Smooth muscle cell (in vitro differentiated cells): ENCODE results near the gene ALAS1. TPM values are rescaled to one million over a fixed set of nuclear protein-coding genes. Genes with fewer than 3 reads are reported as not detected.

Experiments used
- DNase-seq: peaks from one replicate; lab custom pipeline; 2025; ENCODE audit not compliant: unreplicated experiment; lab: John Stamatoyannopoulos, UW
- H2AFZ ChIP-seq: fragments of 200-600 bp; sonication (generic); 2 replicates; pipeline ENCODE4 v1.6.0; 2016; ENCODE audit warnings: antibody characterized with exemption, low read depth, mild to moderate bottlenecking
- H3F3A ChIP-seq: fragments of 200-600 bp; sonication (generic); 2 replicates; pipeline ENCODE4 v1.6.0; 2017; ENCODE audit warnings: antibody characterized with exemption, low read depth
- H3K27ac ChIP-seq: fragments of 200-600 bp; sonication (generic); 2 replicates; pipeline ENCODE4 v1.5.1; 2016; ENCODE audit warnings: low read depth, mild to moderate bottlenecking
- H3K27me3 ChIP-seq: fragments of 200-600 bp; sonication (generic); 2 replicates; pipeline ENCODE4 v1.6.1; 2016; ENCODE audit warnings: low read depth, mild to moderate bottlenecking
- H3K36me3 ChIP-seq: fragments of 200-600 bp; sonication (generic); 2 replicates; pipeline ENCODE4 v1.5.1; 2016; ENCODE audit warnings: low read depth
- H3K4me1 ChIP-seq: fragments of 200-600 bp; sonication (generic); 2 replicates; pipeline ENCODE4 v1.5.1; 2016; ENCODE audit warnings: low read depth
- H3K4me2 ChIP-seq: fragments of 200-600 bp; sonication (generic); 2 replicates; pipeline ENCODE4 v1.6.0; 2016; ENCODE audit warnings: mild to moderate bottlenecking
- H3K4me3 ChIP-seq: fragments of 200-600 bp; sonication (generic); 2 replicates; pipeline ENCODE4 v1.5.1; 2016; ENCODE audit warnings: mild to moderate bottlenecking
- H3K79me2 ChIP-seq: fragments of 200-600 bp; sonication (generic); 2 replicates; pipeline ENCODE4 v1.6.0; 2016; ENCODE audit warnings: low read depth, mild to moderate bottlenecking
- H3K9ac ChIP-seq: fragments of 200-600 bp; sonication (generic); 2 replicates; pipeline ENCODE4 v1.6.0; 2016; ENCODE audit warnings: low read depth
- H3K9me3 ChIP-seq: fragments of 200-600 bp; sonication (generic); replicated peaks from 2 replicates; pipeline ENCODE4 v1.5.1; 2016; ENCODE audit warnings: low read depth
- H4K20me1 ChIP-seq: fragments of 200-600 bp; sonication (generic); 2 replicates; pipeline ENCODE4 v1.6.0; 2016; ENCODE audit warnings: low read depth
- WGBS: methylation state at CpG from one replicate; pipeline ENCODE4 v1.1.7; 2016; ENCODE audit warnings: low lambda C conversion rate; 5-methylcytosine and 5-hydroxymethylcytosine counted together
- polyA plus RNA-seq: library from polyadenylated mRNA; unstranded; fragments of >200 nt; fragmentation: Nextera tagmentation; extraction: Ambion mirVana; gene quantifications from 2 replicates; pipeline ENCODE4 v1.2.1, GENCODE V29; 2016
- total RNA-seq: library from RNA; depleted of rRNA; stranded (reverse); fragments of >200 nt; gene quantifications from 2 replicates; pipeline ENCODE4 v1.2.3, GENCODE V29; 2014
- TF ChIP-seq, protein P1 (sequence below): fragments of 200-600 bp; sonication (generic); IDR thresholded peaks from 2 replicates; pipeline ENCODE4 v1.5.1; 2017; ENCODE audit warnings: borderline replicate concordance, mild to moderate bottlenecking, antibody characterized with exemption; ENCODE audit not compliant: insufficient read depth, poor library complexity, severe bottlenecking

Gene ALAS1
- total and polyA plus RNA-seq, 2 experiments from 2014 or later: 35.7 to 59.4 TPM

DNA sequence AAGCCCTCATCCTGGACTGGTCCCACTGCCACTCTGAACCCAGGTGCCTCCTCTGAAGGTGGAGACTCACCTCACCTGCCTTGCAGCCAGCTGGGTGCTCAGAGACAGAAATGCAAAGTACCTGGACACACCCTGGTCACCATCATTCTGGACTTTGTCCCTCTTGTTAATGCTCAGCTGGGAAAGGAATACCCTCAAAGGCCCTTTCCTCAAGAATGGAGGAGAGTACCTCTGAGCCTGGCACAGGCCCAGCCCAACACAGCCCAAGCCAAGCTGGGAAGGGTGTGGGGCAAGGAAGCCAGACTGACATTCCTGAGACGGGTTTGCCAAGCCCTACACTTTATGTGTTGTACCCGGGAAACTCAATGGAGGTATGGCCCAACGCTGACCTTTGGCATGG lies 983 bp upstream of the ALAS1 start:
- Histone ChIP-seq H3K9ac (no peak overlapping the region), H3F3A (no peaks in the 10 kb centered on the region), H3K4me1 (peaks cover 24% of the 10 kb centered on the region), H2AFZ (no peak overlapping the region), H3K4me2 (no peak overlapping the region), H3K36me3 (no peaks in the 10 kb centered on the region), H3K4me3 (no peak overlapping the region), H3K27me3 (no peaks in the 10 kb centered on the region), H4K20me1 (peaks cover 24% of the 10 kb centered on the region), H3K9me3 (no peaks in the 10 kb centered on the region), H3K27ac (no peak overlapping the region), H3K79me2 (peaks cover 33% of the 10 kb centered on the region)
- 92% methylated on average over 3 of the region's 3 CpGs for WGBS
- DNase-seq: no peak
- TF ChIP-seq, protein P1, sequence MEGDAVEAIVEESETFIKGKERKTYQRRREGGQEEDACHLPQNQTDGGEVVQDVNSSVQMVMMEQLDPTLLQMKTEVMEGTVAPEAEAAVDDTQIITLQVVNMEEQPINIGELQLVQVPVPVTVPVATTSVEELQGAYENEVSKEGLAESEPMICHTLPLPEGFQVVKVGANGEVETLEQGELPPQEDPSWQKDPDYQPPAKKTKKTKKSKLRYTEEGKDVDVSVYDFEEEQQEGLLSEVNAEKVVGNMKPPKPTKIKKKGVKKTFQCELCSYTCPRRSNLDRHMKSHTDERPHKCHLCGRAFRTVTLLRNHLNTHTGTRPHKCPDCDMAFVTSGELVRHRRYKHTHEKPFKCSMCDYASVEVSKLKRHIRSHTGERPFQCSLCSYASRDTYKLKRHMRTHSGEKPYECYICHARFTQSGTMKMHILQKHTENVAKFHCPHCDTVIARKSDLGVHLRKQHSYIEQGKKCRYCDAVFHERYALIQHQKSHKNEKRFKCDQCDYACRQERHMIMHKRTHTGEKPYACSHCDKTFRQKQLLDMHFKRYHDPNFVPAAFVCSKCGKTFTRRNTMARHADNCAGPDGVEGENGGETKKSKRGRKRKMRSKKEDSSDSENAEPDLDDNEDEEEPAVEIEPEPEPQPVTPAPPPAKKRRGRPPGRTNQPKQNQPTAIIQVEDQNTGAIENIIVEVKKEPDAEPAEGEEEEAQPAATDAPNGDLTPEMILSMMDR: no peak

DNA sequence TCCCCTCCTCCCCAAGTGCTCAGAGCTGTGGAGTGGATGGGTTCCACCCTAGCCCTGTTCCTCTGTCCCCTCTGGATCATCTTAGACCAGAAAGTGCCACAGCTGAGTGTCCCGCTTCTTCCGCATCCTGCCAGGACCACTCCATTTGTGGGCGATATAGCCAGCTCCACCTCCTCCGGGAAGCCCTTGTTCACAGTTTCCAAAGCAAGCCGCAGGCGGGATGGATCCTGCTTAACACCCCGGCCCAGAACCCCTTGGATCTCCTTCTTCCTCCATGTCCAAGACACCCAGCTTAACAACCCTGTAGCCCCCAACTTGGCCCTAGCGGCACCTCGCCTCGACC lies 490 bp upstream of the ALAS1 start:
- no peak for DNase-seq
- Histone ChIP-seq H3K27me3 (no peaks in the 10 kb centered on the region), H3K9ac (peak overlapping the region; percentile 93), H2AFZ (peak overlapping the region; percentile 45), H3F3A (no peaks in the 10 kb centered on the region), H4K20me1 (peaks cover 29% of the 10 kb centered on the region), H3K4me3 (peak overlapping the region; percentile 97), H3K4me2 (peak overlapping the region; percentile 99), H3K9me3 (no peaks in the 10 kb centered on the region), H3K36me3 (no peaks in the 10 kb centered on the region), H3K27ac (peak overlapping the region; percentile 29), H3K4me1 (peaks cover 24% of the 10 kb centered on the region), H3K79me2 (peaks cover 33% of the 10 kb centered on the region)
- 57% methylated on average over 10 of the region's 10 CpGs for WGBS
- TF ChIP-seq, protein P1: no peak

DNA sequence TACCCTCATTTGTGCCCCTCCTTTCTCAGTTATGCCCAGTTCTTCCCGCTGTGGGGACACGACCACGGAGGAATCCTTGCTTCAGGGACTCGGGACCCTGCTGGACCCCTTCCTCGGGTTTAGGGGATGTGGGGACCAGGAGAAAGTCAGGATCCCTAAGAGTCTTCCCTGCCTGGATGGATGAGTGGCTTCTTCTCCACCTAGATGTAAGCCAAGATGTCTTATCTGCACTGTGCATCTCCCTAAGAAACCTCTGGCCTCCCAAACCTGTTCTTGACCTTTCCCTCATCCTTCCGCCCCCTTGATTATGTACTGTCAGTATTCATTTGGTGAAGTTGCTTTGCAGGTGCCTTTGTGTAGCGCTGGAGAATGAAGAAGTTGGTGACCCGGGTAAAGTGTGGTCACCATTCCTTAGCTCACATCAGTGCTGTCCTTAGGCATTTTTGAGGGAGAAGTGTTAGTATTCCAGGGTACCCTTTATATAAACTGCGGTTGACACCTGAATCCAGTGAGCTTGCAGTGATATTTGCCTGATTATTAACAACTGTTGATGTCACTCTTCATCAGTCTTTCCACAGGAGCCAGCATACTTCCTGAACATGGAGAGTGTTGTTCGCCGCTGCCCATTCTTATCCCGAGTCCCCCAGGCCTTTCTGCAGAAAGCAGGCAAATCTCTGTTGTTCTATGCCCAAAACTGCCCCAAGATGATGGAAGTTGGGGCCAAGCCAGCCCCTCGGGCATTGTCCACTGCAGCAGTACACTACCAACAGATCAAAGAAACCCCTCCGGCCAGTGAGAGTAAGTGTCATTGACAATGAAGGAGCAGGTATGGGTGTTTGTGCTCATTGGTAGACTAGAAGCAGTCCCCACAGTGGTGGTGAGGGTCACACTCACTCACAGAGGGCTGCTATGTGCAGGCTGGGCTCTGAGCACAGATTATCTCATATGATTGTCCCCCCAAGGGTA lies 966 bp downstream of the ALAS1 start:
- DNase-seq: no peak
- no peaks in the 10 kb centered on the region for H3F3A ChIP-seq
- H3K4me1 ChIP-seq: peaks cover 24% of the 10 kb centered on the region
- peaks cover 33% of the 10 kb centered on the region for H3K79me2 ChIP-seq
- peak overlapping the region; percentile 36 for H3K27ac ChIP-seq
- H2AFZ ChIP-seq: peak overlapping the region; percentile 79
- WGBS: 60% methylated on average over 14 of the region's 14 CpGs
- TF ChIP-seq, protein P1: no peak
- H3K9ac ChIP-seq: peak overlapping the region; percentile 93
- H3K27me3 ChIP-seq: no peaks in the 10 kb centered on the region
- peaks cover 34% of the 10 kb centered on the region for H4K20me1 ChIP-seq
- peak overlapping the region; percentile 99 for H3K4me2 ChIP-seq
- peaks cover 7% of the 10 kb centered on the region for H3K36me3 ChIP-seq
- peak overlapping the region; percentile 97 for H3K4me3 ChIP-seq
- H3K9me3 ChIP-seq: no peaks in the 10 kb centered on the region
